B cell (primary cell): ENCODE measurements around the gene ZG16.

ENCODE experiments used
- CTCF ChIP-seq: fragments of 200-600 bp; IDR thresholded peaks from one replicate; pipeline ENCODE4 v1.8.0; 2022; ENCODE audit warnings: antibody characterized with exemption, mild to moderate bottlenecking
- EZH2 ChIP-seq: IDR thresholded peaks from 2 replicates; pipeline ENCODE4 v1.6.1; 2012; ENCODE audit warnings: borderline replicate concordance, low read depth, mild to moderate bottlenecking, moderate library complexity, low read length; ENCODE audit not compliant: insufficient read depth, poor library complexity, severe bottlenecking

- TF ChIP-seq CTCF = no peak
- no peak for TF ChIP-seq EZH2
These were observed 31.1 kb downstream of the ZG16 start for GRCh38 chr16:29809031-29809747.
